Cardiac atrium fibroblast (primary cell): Measurements from ENCODE around the gene CPLX1. TPM values are rescaled to one million over a fixed set of nuclear protein-coding genes. Genes with fewer than 3 reads are reported as not detected.

ENCODE experiments used
- total RNA-seq: library from RNA; depleted of rRNA; stranded (reverse); fragments of >200 nt; gene quantifications from 2 replicates; pipeline ENCODE4 v1.2.3, GENCODE V29; 2015

CPLX1 gene
- not detected in 2 replicates for total RNA-seq

GRCh38 chr4:825971-826330 lies at the start of gene CPLX1:
Gene CPLX1, minus strand, starts transcription at chr4:826129. Its CDS starts 1,607 bp downstream, at chr4:824522.

Other genes with a start within 250 kb of the CPLX1 start
- not detected in 2 replicates for gene TMEM271, start 249.8 kb downstream of the CPLX1 start, total RNA-seq
- gene PDE6B, start 200.6 kb downstream of the CPLX1 start, total RNA-seq: 0.81 and 14.8 TPM in 2 replicates
- gene ATP5ME, start 151.9 kb downstream of the CPLX1 start, total RNA-seq: 64.3 and 109 TPM in 2 replicates
- gene MYL5, start 151.6 kb downstream of the CPLX1 start, total RNA-seq: 15.1 and 20.0 TPM in 2 replicates
- gene SLC49A3, start 137.0 kb downstream of the CPLX1 start, total RNA-seq: 2.5 and 9.9 TPM in 2 replicates
- gene PCGF3, start 120.3 kb downstream of the CPLX1 start, total RNA-seq: 36.8 and 41.5 TPM in 2 replicates
- gene GAK, start 106.2 kb upstream of the CPLX1 start, total RNA-seq: 67.9 and 84.3 TPM in 2 replicates
- gene TMEM175, start 106.3 kb upstream of the CPLX1 start, total RNA-seq: 16.7 and 20.9 TPM in 2 replicates
- gene DGKQ, start 147.4 kb upstream of the CPLX1 start, total RNA-seq: 8.3 and 10.7 TPM in 2 replicates
- gene IDUA, start 160.9 kb upstream of the CPLX1 start, total RNA-seq: 11.0 and 17.1 TPM in 2 replicates
- not detected in 2 replicates for gene SLC26A1, start 167.3 kb upstream of the CPLX1 start, total RNA-seq
- gene FGFRL1, start 185.5 kb upstream of the CPLX1 start, total RNA-seq: 32.0 and 42.9 TPM in 2 replicates